Lower leg skin (tissue), 3 donors: Measurements from ENCODE around the gene BABAM2.

Experiments used
- POLR2A ChIP-seq, 2 donors: fragments of 450-650 bp; IDR thresholded peaks; one replicate each; pipeline ENCODE4 v1.6.1; 2016 to 2017; ENCODE audit warnings: antibody characterized with exemption in 2 of 2, mild to moderate bottlenecking in 1 of 2, moderate library complexity in 1 of 2
- TF ChIP-seq, protein P1 (sequence below), 3 donors: fragments of 450-650 bp; IDR thresholded peaks; one replicate each; pipeline ENCODE4 v1.5.1; 2016; ENCODE audit warnings: antibody characterized with exemption in 3 of 3, mild to moderate bottlenecking in 3 of 3, moderate library complexity in 2 of 3

GRCh38 chr2:28095622-28096021 lies 205.1 kb downstream of the BABAM2 start:
- TF ChIP-seq, protein P1, sequence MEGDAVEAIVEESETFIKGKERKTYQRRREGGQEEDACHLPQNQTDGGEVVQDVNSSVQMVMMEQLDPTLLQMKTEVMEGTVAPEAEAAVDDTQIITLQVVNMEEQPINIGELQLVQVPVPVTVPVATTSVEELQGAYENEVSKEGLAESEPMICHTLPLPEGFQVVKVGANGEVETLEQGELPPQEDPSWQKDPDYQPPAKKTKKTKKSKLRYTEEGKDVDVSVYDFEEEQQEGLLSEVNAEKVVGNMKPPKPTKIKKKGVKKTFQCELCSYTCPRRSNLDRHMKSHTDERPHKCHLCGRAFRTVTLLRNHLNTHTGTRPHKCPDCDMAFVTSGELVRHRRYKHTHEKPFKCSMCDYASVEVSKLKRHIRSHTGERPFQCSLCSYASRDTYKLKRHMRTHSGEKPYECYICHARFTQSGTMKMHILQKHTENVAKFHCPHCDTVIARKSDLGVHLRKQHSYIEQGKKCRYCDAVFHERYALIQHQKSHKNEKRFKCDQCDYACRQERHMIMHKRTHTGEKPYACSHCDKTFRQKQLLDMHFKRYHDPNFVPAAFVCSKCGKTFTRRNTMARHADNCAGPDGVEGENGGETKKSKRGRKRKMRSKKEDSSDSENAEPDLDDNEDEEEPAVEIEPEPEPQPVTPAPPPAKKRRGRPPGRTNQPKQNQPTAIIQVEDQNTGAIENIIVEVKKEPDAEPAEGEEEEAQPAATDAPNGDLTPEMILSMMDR (IDR thresholded peaks at IDR 0.05), result no peak
- TF ChIP-seq POLR2A (IDR thresholded peaks at IDR 0.05), result no peak
